ENCODE results near the gene NANOS3. TPM values are rescaled to one million over a fixed set of nuclear protein-coding genes. Genes with fewer than 3 reads are reported as not detected.

NANOS3 gene
- total and polyA plus RNA-seq, 10 of the 15 experiments (the other 5 are each of a cell fraction or from before 2014, with no cell fraction given), result 0.31 to 1.7 (median 0.81) TPM

- TF ChIP-seq ZNF592 (IDR thresholded peaks at IDR 0.05) (no peak), RAD21 (IDR thresholded peaks at IDR 0.05; ENCODE audit: insufficient read depth, low read depth, low read length) (no peak), CUX1 (IDR thresholded peaks at IDR 0.05; ENCODE audit: insufficient replicate concordance, low read depth, low read length) (no peak), PKNOX1 (IDR thresholded peaks at IDR 0.05) (peak; percentile 95), GABPA (IDR thresholded peaks at IDR 0.05; ENCODE audit: low read depth) (no peak), ZNF24 (IDR thresholded peaks at IDR 0.05) (no peak), ELK1 (IDR thresholded peaks at IDR 0.05; ENCODE audit: low read depth, low read length) (no peak), MYB (IDR thresholded peaks at IDR 0.05; ENCODE audit: borderline replicate concordance, low read depth, low read length) (no peak), ZBTB33 (IDR thresholded peaks at IDR 0.05) (no peak), ZNF274 (IDR thresholded peaks at IDR 0.05; ENCODE audit: insufficient read depth, insufficient read length) (no peak), SP1 (IDR thresholded peaks at IDR 0.05; ENCODE audit: low read depth, low read length) (peak; percentile 36), CHD1 (IDR thresholded peaks at IDR 0.05; ENCODE audit: low read depth, low read length) (no peak), NR2C1 (IDR thresholded peaks at IDR 0.05) (no peak)
Measured at GRCh38 chr19:13905634-13906520, 28.9 kb downstream of the NANOS3 start, which contains the start of the genes BRME1 and CC2D1A (continued).
